K562 (cell line): ENCODE measurements around the gene STK31.

Experiments
- CAMTA2 ChIP-seq: fragments of 250-450 bp; sonication (Bioruptor Pico); conservative IDR thresholded peaks from 2 replicates; pipeline ENCODE4 v1.5.1; 2022
- CHD1 ChIP-seq: fragments of 200-600 bp; sonication (generic); IDR thresholded peaks from one replicate; pipeline ENCODE4 v1.6.1; 2012; ENCODE audit warnings: mild to moderate bottlenecking, moderate library complexity, low read length, inconsistent platforms
- CREB1 ChIP-seq, 2 experiments: sonication (generic) in 1 of 2; formaldehyde crosslinking in 1 of 2; IDR thresholded peaks; 2 replicates each; pipeline versions ENCODE4 v1.6.1 to v1.8.0; 2012 to 2022; ENCODE audit warnings: inconsistent platforms in 1 of 2, mild to moderate bottlenecking in 1 of 2, missing genetic modification reagents in 1 of 2, moderate library complexity in 1 of 2
- MTA1 ChIP-seq: fragments of 450-650 bp; IDR thresholded peaks from 2 replicates; pipeline ENCODE4 v1.6.1; 2017; ENCODE audit warnings: borderline replicate concordance
- NFATC3 ChIP-seq: fragments of 450-650 bp; IDR thresholded peaks from 2 replicates; pipeline ENCODE4 v1.6.1; 2017; ENCODE audit warnings: mild to moderate bottlenecking
- SAFB ChIP-seq: fragments of 200-400 bp; formaldehyde crosslinking; IDR thresholded peaks from 2 replicates; pipeline ENCODE4 v1.6.1; 2017; ENCODE audit warnings: low read depth, low read length, borderline replicate concordance
- TBL1XR1 ChIP-seq, 2 experiments: IDR thresholded peaks; 2 replicates each; pipeline ENCODE4 v1.6.1; 2012; ENCODE audit warnings: improper control_type of control experiment in 2 of 2, low read length in 2 of 2, mild to moderate bottlenecking in 1 of 2
- TCF3 ChIP-seq: sonication (generic); formaldehyde crosslinking; IDR thresholded peaks from 2 replicates; pipeline ENCODE4 v1.4.0; 2020; ENCODE audit warnings: mild to moderate bottlenecking, missing genetic modification reagents
- ZNF133 ChIP-seq: fragments of 250-450 bp; sonication (Bioruptor Pico); IDR thresholded peaks from 2 replicates; pipeline ENCODE4 v1.4.0; 2020; ENCODE audit warnings: mild to moderate bottlenecking
- ZNF695 ChIP-seq: fragments of 450-650 bp; formaldehyde crosslinking; IDR thresholded peaks from 2 replicates; pipeline ENCODE4 v1.4.0; 2020; ENCODE audit warnings: mild to moderate bottlenecking, moderate library complexity
- TF ChIP-seq, protein P1 (sequence below): sonication (generic); formaldehyde crosslinking; IDR thresholded peaks from 2 replicates; pipeline ENCODE4 v1.4.0; 2020; ENCODE audit warnings: mild to moderate bottlenecking, missing genetic modification reagents
- TF ChIP-seq, protein P2 (sequence below): sonication (generic); formaldehyde crosslinking; IDR thresholded peaks from 2 replicates; pipeline ENCODE4 v1.8.1; 2022; ENCODE audit warnings: missing genetic modification reagents
- TF ChIP-seq, protein P3 (sequence below): sonication (generic); formaldehyde crosslinking; IDR thresholded peaks from 2 replicates; pipeline ENCODE4 v1.9.0; 2022; ENCODE audit warnings: mild to moderate bottlenecking, missing genetic modification reagents
- TF ChIP-seq, protein P4 (sequence below): IDR thresholded peaks from 2 replicates; pipeline ENCODE4 v1.6.1; 2011; ENCODE audit warnings: borderline replicate concordance, low read depth, mild to moderate bottlenecking, moderate library complexity, low read length; ENCODE audit not compliant: insufficient read depth, poor library complexity, severe bottlenecking

DNA sequence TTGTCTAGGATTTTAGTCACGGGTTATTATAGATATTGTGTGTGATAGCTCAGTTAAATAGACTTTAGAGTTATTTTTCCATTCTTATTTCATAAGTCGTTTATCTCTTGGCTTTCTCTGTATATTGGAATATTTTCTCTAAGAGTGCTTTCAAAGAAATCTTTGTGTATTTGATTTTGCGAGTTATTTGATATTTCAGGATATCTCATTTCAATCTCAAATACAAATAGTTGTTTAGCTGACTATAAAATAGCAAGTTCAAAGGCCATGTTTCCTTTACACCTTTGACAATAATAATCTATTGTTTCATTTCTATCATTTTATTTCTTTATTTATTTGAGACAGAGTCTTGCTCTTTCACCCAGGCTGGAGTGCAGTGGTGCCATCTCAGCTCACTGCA, 55.9 kb downstream of the STK31 start:
- no peak for TF ChIP-seq CAMTA2 (CRISPR knock-in tag)
- TF ChIP-seq, protein P1, sequence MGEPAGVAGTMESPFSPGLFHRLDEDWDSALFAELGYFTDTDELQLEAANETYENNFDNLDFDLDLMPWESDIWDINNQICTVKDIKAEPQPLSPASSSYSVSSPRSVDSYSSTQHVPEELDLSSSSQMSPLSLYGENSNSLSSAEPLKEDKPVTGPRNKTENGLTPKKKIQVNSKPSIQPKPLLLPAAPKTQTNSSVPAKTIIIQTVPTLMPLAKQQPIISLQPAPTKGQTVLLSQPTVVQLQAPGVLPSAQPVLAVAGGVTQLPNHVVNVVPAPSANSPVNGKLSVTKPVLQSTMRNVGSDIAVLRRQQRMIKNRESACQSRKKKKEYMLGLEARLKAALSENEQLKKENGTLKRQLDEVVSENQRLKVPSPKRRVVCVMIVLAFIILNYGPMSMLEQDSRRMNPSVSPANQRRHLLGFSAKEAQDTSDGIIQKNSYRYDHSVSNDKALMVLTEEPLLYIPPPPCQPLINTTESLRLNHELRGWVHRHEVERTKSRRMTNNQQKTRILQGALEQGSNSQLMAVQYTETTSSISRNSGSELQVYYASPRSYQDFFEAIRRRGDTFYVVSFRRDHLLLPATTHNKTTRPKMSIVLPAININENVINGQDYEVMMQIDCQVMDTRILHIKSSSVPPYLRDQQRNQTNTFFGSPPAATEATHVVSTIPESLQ (CRISPR knock-in tag): no peak
- no peak for TF ChIP-seq TCF3 (CRISPR knock-in tag)
- TF ChIP-seq CREB1 (IDR thresholded peaks at IDR 0.05): no peak
- TF ChIP-seq CREB1 (CRISPR knock-in tag; IDR thresholded peaks at IDR 0.05): no peak
- TF ChIP-seq TBL1XR1 (IDR thresholded peaks at IDR 0.05; ENCODE audit: low read length in 2 of 2): no peak
- no peak for TF ChIP-seq ZNF695 (CRISPR knock-in tag)
- TF ChIP-seq CHD1: no peak
- TF ChIP-seq ZNF133 (CRISPR knock-in tag): no peak
- TF ChIP-seq, protein P2, sequence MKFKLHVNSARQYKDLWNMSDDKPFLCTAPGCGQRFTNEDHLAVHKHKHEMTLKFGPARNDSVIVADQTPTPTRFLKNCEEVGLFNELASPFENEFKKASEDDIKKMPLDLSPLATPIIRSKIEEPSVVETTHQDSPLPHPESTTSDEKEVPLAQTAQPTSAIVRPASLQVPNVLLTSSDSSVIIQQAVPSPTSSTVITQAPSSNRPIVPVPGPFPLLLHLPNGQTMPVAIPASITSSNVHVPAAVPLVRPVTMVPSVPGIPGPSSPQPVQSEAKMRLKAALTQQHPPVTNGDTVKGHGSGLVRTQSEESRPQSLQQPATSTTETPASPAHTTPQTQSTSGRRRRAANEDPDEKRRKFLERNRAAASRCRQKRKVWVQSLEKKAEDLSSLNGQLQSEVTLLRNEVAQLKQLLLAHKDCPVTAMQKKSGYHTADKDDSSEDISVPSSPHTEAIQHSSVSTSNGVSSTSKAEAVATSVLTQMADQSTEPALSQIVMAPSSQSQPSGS (CRISPR knock-in tag): no peak
- TF ChIP-seq, protein P3, sequence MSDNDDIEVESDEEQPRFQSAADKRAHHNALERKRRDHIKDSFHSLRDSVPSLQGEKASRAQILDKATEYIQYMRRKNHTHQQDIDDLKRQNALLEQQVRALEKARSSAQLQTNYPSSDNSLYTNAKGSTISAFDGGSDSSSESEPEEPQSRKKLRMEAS: no peak
- TF ChIP-seq, protein P4, sequence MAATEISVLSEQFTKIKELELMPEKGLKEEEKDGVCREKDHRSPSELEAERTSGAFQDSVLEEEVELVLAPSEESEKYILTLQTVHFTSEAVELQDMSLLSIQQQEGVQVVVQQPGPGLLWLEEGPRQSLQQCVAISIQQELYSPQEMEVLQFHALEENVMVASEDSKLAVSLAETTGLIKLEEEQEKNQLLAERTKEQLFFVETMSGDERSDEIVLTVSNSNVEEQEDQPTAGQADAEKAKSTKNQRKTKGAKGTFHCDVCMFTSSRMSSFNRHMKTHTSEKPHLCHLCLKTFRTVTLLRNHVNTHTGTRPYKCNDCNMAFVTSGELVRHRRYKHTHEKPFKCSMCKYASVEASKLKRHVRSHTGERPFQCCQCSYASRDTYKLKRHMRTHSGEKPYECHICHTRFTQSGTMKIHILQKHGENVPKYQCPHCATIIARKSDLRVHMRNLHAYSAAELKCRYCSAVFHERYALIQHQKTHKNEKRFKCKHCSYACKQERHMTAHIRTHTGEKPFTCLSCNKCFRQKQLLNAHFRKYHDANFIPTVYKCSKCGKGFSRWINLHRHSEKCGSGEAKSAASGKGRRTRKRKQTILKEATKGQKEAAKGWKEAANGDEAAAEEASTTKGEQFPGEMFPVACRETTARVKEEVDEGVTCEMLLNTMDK: no peak
- no peak for TF ChIP-seq NFATC3
- no peak for TF ChIP-seq SAFB
- TF ChIP-seq MTA1: no peak
